Fibroblast of skin of scalp (primary cell): Measurements from ENCODE around the gene IL9. TPM values are rescaled to one million over a fixed set of nuclear protein-coding genes. Genes with fewer than 3 reads are reported as not detected.

Experiments used
- DNase-seq: peaks from one replicate; pipeline ENCODE4 v3.0.0-alpha.2; 2013
- polyA plus RNA-seq, 2 experiments: library from polyadenylated mRNA; unstranded; fragments of 120-200 nt; gene quantifications; one replicate each; pipeline ENCODE4 v1.2.1, GENCODE V29; 2013; ENCODE audit not compliant: insufficient read length in 2 of 2

Gene IL9
- polyA plus RNA-seq (2013, experiment 1 of 2; ENCODE audit: insufficient read length), result not detected
- polyA plus RNA-seq (2013, experiment 2 of 2; ENCODE audit: insufficient read length), result not detected

- no peak for DNase-seq
Observed at GRCh38 chr5:135895474-135896006, at the start of gene IL9. Gene IL9, minus strand, starts transcription at chr5:135895841. Its CDS starts 25 bp downstream, at chr5:135895816.

GRCh38 chr5:135944967-135945560, 49.4 kb upstream of the IL9 start:
- DNase-seq, result peak; percentile 86

GRCh38 chr5:135944564-135944963, 48.9 kb upstream of the IL9 start:
- DNase-seq, result no peak

GRCh38 chr5:135942202-135942771, 46.6 kb upstream of the IL9 start:
- DNase-seq, result no peak

GRCh38 chr5:135941711-135942110, 46.1 kb upstream of the IL9 start:
- no peak for DNase-seq

- no peak for DNase-seq
Observed at GRCh38 chr5:135937245-135937911, 41.7 kb upstream of the IL9 start.

GRCh38 chr5:135934939-135935338, 39.3 kb upstream of the IL9 start:
- peak; percentile 28 for DNase-seq

- DNase-seq, result no peak
Observed at GRCh38 chr5:135930949-135931295, 35.3 kb upstream of the IL9 start.

- DNase-seq, result no peak
Observed at GRCh38 chr5:135930029-135930948, 34.6 kb upstream of the IL9 start.

- DNase-seq, result peak; percentile 22
Observed at GRCh38 chr5:135921388-135921787, 25.7 kb upstream of the IL9 start.

GRCh38 chr5:135920199-135920598, 24.6 kb upstream of the IL9 start:
- no peak for DNase-seq

- no peak for DNase-seq
Observed at GRCh38 chr5:135916638-135917263, 21.1 kb upstream of the IL9 start.

- no peak for DNase-seq
Observed at GRCh38 chr5:135915466-135916001, 19.9 kb upstream of the IL9 start.

- no peak for DNase-seq
Observed at GRCh38 chr5:135913713-135914626, 18.3 kb upstream of the IL9 start.

- DNase-seq, result no peak
Observed at GRCh38 chr5:135905144-135905543, 9.5 kb upstream of the IL9 start.

- no peak for DNase-seq
Observed at GRCh38 chr5:135901633-135902032, 6.0 kb upstream of the IL9 start.

- no peak for DNase-seq
Observed at GRCh38 chr5:135900276-135900675, 4.6 kb upstream of the IL9 start.

- DNase-seq, result no peak
Observed at GRCh38 chr5:135898651-135899050, 3.0 kb upstream of the IL9 start.

- no peak for DNase-seq
Observed at GRCh38 chr5:135894789-135895188, 852 bp downstream of the IL9 start.

GRCh38 chr5:135894276-135894675, 1.4 kb downstream of the IL9 start:
- DNase-seq, result no peak

- peak; percentile 11 for DNase-seq
Observed at GRCh38 chr5:135891791-135892190, 3.9 kb downstream of the IL9 start.
